Activated CD4-positive, CD25-positive, alpha-beta regulatory T cell treated with anti-CD3 and anti-CD28 coated beads, Interleukin-2, amount 50 U/mL, for 16 hours (primary cell): ENCODE results near the gene BCAT1.
"Not testable (repeated sequence)": the region's sequence is repeated elsewhere in the genome, so short reads cannot be mapped to it uniquely, and the experiment has no call there.

Experiments
- DNase-seq: peaks from one replicate; pipeline ENCODE4 v3.0.0-alpha.2; 2020; ENCODE audit warnings: low read depth, low spot score

Gene BCAT1

DNA sequence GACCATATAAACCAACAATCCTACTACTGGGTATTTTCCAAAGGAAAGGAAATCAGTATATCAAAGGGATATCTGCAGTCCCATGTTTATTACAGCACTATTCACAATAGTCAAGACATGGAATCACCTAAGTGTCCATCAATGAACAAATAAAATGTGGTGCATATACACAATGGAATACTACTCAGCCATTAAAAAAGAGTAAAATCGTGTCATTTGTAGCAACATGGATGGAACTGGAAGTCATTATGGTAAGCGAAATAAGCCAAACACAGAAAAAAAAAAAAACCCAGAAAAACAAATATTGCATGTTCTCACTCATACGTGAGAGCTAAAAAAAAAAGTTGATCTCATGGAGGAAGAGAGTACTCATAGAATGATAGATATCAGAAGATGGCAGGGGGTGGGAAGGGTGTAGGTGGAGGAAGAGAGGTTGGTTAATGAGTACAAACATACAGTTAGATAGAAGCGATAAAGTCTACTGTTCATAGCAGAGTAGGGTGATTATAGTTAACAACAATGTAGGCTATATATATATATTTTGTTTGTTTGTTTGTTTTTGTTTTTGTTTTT lies 49.3 kb downstream of the BCAT1 start:
- no peak for DNase-seq

DNA sequence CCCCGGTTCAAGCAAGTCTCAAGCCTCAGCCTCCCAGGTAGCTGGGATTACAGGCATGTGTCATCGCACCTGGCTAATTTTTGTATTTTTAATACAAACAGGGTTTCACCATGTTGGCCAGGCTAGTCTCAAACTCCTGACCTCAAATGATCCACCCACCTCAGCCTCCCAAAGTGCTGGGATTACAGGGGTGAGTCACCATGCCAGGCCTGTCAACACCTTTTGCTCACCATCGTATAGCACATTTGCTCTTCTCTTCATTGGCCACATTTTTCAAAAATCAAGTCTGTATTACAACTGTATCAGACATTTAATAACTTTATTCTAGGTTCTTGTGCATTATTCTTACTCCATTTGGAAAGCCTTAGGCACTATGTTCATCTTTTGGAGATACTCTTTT lies 50.3 kb downstream of the BCAT1 start:
- no peak for DNase-seq

DNA sequence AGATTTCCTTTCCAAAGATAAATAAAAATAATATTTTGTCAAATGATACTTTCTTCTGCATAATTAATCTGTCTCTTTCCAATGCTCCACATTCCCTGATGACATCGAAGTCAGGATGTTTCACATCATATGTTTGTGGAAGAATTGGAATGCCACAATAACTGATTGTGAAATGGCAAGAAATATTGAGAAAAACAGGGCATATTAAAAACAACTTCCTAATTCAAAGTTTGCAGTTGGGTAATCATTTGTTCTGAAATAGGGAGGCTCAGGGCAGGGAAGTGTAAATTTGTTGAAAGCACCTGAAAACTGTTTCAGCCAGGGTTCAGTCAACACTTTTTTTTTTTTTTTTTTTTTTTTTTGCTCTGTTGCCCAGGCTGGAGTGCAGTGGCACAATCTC lies 50.7 kb downstream of the BCAT1 start:
- no peak for DNase-seq

DNA sequence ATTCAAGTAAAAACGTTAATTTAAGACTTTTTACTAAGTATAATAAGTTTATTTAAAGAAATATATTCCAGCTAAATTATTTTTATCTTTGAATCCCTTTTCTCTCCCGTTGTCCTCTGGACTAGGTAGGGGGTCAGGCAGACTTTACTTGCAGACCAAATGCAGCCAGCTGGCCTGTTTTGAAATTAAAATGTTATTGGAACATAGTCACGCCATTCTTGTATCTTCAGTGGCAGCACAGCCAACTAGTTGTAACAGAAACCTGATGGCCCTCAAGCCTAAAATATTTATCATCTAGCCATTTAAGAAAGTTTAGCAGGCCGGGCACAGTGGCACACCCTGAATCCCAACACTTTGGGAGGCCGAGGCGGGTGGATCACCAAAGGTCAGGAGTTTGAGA lies 52.7 kb downstream of the BCAT1 start:
- DNase-seq, result no peak

DNA sequence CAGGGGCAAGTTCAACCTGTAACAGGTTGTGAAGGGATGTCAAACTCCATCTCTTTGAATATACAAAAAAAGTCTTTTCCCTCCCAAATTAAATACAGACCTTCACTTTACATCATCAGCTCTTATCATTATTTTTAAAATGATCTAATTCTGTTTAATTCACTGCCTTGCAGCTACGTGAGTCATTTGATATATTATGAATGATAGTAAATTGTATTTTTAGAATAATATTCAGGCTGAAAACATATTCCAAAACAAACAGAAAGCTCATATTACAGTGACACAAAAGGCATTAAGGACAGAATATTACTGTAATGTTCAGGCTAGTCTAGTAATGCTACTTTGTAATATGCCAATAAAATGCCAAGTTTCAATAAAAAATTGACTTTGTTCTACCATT lies 53.3 kb downstream of the BCAT1 start:
- DNase-seq, result no peak

DNA sequence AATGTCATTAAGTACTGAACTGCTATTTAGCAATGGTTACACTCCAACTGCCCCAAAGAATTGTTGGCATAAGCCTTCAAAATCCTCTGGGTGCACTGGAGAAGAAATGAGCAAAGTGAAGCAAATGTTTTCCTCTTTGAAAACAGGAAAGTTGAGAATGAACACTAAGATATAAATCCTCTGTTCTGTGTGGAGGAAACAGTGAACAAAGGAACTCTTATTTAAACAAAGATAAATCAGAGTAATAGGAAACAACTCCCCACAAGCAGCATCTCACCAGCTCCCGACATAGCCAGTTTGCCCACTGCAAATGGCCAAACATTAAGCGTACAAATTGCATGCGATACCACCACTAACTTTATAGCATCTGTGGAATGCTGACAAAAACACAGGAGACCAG lies 54.0 kb downstream of the BCAT1 start:
- no peak for DNase-seq

DNA sequence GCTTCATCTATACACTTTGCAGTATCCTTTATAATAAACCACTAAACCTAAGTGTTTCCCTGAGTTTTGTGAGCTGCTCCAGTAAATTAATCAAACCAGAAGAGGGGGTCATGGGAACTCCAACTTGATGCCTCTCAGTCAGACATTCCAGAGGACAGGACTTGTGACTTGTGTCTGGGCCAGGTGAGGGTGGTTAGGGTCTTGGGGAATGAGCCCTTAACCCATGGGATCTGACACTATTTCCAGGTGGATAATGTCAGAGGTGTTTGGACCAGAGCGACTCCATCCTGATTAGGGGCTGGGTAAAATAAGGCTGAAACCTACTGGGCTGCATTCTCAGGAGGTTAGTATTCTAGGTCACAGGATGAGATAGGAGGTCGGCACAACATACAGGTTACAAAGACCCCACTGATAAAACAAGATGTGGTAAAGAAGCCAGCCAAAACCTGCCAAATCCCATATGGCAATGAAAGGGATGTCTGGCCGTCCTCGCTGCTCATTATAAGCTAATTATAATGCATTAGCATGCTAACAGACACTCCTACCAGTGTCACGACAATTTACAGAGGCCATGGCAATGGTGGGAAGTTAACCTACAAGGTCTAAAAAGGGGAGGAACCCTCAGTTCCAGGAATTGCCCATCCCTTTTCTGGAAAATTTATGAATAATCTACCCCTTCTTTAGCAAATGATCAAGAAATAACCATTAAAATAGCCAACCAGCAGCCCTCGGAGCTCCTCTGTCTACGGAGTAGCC lies 58.7 kb downstream of the BCAT1 start:
- DNase-seq, result no peak

DNA sequence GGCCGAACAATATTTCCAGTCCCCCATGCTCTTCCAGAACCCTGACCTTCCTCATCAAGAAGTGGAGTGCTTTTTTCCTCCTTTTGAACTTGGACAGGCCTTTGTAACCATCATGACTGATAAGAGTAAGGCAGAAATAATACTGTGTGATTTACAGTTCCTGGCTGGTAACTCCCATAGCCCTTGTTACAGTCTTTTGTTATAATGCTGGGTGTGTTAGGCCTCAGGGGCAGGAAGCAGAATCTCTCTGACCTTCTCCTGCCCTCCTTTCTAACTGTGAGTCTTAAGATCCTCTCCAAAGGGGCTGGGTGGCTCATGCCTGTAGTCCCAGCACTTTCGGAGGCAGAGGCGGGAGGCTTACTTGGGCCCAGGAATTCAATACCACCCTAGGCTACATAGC lies 59.5 kb downstream of the BCAT1 start:
- DNase-seq, result no peak

DNA sequence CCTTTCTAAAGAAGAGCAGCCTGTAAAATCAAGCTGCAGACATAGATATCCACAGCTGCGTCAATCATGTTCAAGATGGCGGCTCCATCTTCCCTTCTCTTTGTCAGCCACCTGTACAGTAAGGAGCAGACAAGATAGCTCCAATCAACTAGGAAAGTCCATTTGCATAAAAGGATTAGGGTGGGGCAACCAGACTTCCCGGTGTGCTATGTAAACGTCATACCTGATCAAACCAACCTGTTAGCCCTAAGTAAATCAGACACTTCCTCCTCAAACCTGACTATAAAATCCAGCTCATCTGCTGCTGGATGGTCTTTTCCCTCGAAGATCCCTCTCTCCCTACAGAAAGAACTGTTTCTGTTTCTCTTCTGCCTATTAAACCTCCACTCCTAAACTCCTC lies 60.1 kb downstream of the BCAT1 start:
- no peak for DNase-seq

DNA sequence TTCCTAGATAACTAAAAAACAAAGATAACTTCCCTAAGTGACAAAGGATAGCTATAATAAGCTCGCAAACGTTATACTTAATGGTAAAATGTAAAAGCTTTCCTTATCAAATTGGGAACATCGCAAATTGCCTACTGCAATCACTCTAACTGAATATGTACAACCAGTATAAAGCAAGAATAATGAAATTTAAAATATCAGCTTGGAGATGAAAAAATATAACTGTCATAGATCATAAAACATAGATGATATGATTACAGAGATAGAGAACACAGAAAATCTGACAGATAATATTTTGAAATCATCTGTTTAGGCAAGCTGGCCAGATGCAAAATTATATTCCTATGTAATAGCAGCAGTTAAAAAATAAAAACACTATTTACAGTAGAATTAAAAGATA lies 64.0 kb downstream of the BCAT1 start:
- no peak for DNase-seq

DNA sequence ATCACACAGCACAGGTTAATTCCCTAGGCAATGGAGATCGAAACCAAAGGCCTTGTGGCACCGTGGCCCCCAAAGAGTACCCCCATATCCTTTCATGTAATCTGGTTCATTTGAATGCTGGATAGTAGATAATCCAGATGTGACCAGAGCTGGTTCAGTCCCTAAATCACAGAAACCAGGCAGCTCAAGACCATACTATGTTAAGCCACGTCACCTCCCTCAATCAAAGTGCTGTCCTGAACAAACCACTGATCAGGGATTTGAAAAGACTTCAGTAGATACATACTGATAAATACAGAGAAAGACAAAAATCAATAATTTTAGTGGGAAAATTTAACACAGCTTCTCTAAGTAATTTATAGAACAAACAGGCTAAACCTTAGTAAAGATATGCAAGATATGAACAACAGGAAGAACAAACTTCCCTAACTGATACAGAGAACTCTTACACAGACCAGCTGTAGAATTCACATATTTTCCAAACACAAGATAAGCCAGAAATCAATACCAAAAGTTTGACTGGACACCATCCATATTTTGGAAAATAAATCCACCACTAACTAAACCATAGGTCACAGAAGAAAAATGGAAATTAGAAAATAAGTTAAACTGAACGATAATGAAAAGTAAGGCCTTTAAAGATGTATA lies 67.1 kb downstream of the BCAT1 start:
- DNase-seq, result no peak

DNA sequence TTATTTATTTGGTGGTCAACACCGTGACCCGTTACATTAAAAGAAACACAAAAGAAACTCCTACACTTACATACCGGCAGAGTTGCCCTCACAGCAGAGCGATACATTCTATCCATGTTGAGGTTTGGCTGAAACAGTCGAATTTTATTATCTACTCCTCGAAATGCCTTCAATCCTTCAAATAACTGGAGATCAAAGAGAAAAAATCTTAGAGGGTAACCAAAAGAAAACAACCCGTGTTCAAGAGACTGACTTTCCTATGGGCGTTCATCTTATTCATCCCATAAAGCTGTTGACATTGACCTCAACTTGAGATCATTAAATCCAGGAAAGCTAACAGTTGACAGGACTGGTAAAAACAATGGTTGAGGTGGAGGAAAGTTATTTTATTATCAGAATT lies 67.7 kb downstream of the BCAT1 start:
- DNase-seq, result no peak

DNA sequence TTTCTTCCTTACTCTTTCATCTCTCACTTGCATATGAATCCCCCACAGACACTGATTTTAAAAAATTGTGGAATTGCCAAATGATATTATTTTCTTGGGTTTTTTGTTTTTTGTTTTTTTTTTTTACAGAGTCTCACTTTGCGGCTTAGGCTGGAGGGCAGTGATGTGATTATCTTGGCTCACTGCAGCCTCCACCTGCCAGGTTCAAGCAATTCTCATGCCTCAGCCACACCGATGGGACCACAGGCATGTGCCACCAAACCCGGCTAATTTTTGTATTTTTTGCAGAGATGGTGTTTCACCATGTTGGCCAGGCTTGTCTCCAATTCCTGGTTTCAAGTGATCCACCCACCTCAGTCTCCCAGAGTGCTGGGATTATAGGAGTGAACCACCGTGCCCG lies 68.2 kb downstream of the BCAT1 start:
- DNase-seq, result no peak

DNA sequence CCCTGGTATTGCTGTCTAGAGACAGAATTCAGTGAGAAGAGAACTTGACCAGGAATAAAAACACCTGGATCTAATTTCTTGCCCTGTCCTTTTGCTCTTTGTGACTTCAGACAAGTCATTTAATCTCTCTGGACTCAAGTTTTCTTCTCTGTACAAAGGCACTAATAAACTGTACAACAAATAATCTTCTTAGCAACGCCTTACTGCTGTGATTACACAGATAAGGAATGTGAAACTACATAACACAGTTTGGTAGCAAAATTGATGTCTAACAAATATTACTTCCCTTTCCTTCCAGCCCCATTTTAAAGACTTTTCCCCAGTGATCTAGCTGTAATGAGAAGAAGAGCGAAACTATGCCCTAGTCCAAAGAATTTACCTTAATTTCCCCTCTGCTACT lies 69.3 kb downstream of the BCAT1 start:
- DNase-seq, result no peak

DNA sequence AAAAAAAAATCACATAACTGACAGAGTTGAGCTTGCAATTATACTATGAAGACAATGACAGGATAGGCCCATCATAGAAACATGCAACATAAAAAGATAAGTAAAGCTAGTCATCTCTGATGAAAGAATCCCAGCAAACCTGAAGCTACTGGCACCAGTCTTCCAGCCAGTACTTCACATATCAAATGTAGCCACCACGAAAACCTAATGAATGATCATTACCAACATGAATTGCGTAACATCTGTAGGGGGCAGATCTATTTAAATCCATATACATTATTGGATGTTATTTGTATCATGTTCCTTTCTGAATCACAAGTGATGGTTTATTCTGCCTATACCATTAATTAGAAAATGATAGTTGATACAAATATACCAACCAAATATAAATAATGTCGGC lies 73.9 kb downstream of the BCAT1 start:
- DNase-seq, result no peak

DNA sequence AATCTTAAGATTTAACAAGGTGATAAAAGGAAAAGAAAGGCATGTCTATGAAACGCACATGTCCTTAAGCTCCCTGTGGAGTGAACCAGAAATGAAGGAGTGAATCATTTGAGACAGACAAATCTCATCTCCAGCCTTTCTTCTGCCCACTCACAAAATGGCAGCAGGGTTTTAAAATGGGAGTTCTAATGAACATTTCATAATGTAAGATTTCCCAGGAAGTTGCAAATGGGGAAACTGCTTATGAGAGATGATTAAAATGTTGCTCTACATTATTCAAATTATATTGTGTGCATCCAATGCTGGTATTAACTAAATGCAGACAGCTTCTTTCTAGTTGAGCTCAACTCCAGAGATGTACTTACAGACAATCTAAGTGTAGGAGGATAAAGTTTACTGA lies 76.7 kb downstream of the BCAT1 start:
- DNase-seq, result no peak

DNA sequence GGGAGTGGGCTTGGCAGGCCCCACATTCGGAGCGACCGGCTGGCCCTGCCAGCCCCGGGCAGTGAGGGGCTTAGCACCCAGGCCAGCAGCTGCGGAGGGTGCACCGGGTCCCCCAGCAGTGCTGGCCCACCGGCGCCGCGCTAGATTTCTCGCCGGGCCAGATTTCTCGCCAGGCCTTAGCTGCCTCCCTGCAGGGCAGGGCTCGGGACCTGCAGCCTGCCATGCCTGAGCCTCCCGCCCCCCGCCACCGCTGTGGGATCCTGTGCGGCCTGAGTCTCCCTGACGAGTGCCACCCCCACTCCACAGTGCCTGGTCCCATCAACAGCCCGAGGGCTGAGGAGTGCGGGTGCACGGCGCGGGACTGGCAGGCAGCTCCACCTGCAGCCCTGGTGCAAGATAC lies 82.8 kb downstream of the BCAT1 start:
- not testable (repeated sequence) for DNase-seq

DNA sequence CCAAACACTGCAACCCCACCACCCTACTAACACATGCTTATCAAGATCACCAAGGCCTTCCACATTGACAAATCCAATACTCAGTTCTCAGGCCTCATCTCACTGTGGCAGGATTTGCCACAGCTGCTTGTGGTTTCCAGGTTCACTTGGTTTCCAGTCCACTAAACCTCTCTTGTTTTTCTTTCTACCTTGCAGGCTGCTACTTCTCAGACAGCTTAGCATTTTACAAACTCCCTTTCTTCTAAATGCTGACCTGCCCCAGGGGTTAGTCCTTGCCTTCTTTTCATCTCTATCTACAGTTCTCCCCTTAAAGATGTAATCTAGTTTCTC lies 84.1 kb downstream of the BCAT1 start:
- DNase-seq, result no peak

DNA sequence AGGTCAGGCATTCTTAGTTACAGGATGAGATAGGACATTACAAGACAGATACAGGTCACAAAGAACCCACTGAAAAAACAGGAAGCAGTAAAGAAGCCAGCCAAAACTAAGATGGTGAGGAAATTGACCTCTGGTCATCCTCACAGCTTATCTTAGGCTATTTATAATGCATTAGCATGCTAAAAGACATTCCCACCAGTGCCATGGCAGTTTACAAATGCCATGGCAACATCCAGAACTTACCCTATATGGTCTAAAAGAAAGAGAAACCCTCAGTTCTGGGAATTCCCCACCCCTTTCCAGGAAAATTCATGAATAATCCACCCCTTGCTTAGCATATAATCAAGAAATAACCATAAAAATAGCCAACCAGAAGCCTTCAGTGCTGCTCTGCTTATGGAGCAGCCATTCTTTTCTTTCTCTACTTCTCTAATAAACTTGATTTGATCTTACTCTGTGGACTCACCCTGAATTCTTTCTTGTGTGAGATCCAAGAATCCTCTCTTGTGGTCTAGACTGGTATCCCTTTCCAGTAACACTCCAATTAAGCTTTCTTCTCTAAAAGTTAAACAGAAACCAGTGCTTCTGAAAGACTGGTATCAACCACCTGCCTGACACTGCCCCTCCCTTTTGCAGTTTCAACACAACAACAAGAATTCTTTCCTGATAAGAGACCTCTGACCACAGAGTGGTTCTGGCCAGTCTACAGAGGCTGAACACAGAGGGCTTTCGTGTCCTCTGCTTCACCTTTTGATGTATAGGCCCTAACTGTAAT lies 86.9 kb downstream of the BCAT1 start:
- DNase-seq, result no peak

DNA sequence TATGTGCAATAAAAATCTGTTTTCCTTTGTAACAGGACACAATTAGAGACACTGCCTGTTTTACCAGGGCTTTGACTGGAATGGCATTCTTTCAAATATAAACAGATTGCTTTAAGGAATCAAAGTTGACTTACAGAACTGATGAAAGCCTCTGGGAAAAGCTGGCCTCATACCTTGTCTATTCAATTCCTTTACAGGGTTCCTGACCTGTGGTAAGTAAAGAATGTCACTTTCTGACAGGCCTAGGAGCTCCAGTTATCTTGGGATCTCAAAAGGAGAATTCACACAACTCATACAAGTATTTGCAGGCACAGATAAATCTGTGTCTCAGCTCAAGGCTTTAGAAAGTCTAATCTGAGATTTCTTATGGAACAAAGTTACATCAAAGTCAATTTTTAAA lies 88.4 kb downstream of the BCAT1 start:
- no peak for DNase-seq

DNA sequence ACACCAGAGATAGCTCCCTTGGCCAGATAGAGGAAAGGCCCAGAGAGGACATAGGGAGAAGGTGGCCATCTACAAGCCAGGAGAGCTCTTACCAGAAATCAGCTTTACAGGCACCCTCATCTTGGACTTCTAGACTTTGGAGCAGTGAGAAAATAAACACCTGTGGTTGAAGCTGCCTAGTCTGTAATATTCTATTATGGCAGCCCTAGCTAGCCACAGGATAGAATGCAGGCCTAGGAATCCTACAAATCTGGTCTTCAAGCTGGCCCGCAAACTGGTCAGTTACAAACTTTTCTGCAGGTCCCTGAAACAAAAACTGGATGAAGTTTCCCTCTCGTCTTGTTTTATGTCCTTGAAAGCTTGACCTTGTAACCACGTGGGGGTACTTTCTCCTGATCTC lies 92.4 kb downstream of the BCAT1 start:
- DNase-seq, result no peak

DNA sequence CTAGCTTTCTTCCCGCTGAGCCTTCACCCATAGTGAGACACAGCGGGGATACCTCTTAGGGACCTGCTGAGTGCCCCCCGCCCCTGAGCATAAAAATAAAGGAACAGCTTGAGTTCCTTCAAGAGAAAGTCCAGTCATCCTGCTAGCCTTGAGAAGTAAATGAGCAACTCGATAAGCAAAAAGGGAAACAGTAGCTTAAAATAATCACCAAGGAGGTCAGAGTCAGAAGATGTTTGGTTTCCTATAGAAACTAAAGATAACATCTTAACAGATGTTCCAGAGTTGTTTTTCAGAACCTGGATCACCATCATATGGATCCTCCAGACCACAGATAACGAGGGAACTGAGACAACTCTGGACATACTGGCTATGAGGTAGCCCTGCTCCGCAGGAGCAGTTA lies 94.0 kb downstream of the BCAT1 start:
- DNase-seq, result no peak

DNA sequence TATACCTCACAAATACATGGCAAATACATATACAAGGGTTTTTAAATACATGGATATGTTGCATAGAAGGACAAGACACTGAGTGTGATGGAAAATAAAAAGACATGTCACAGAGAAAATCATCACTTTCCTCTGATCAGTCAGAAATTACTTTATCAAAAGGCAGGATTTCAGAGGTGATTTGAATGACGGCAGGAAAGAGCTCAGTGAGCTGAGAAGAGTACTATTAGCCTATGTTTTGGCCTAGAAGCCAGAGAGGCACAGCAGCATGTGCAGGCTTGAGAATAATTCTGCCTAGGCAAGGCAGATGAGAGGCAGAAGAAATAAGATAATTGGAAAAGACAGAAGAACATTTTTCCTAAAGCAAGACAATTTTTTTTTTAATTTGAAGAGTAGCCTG lies 94.9 kb downstream of the BCAT1 start:
- DNase-seq, result no peak
